ENCODE data around the gene RUSC1. TPM values are rescaled to one million over a fixed set of nuclear protein-coding genes. Genes with fewer than 3 reads are reported as not detected.

The RUSC1 gene
- total and polyA plus RNA-seq, 4 donors = 19.7 to 102 (median 46.0) TPM

- Histone ChIP-seq H3K4me1 (ENCODE audit: control insufficient read depth in 1 of 2, insufficient read depth in 2 of 2, low read length in 2 of 2) (no peaks in the 10 kb centered on the region), H3K27ac (ENCODE audit: low read depth in 1 of 2, low read length in 2 of 2) (no peak overlapping the region), H3K4me3 (ENCODE audit: low read length in 2 of 2) (no peak overlapping the region), H3K9me3 (ENCODE audit: control insufficient read depth, low read length) (no peaks in the 10 kb centered on the region), H3K27me3 (ENCODE audit: control insufficient read depth in 1 of 2, insufficient read depth in 2 of 2, low read length in 1 of 2) (no peaks in the 10 kb centered on the region), H3K36me3 (ENCODE audit: control insufficient read depth in 1 of 2, insufficient read depth in 2 of 2, low read length in 1 of 2) (no peaks in the 10 kb centered on the region)
- WGBS, 2 donors = 33 to 34% methylated on average over 46 of the region's 46 CpGs
- no peak for ATAC-seq (ENCODE audit: low FRiP score)
- no peak for DNase-seq
- intact Hi-C loops (cut with DNase I) = no loop called here
Observed at GRCh38 chr1:155294520-155295182, 26.0 kb upstream of the RUSC1 start.

GRCh38 chr1:155295183-155295941, 25.3 kb upstream of the RUSC1 start:
- H3K27me3 ChIP-seq (ENCODE audit: control insufficient read depth in 1 of 2, insufficient read depth in 2 of 2, low read length in 1 of 2) = no peaks in the 10 kb centered on the region
- no peaks in the 10 kb centered on the region for H3K4me1 ChIP-seq (ENCODE audit: control insufficient read depth in 1 of 2, insufficient read depth in 2 of 2, low read length in 2 of 2)
- H3K9me3 ChIP-seq (ENCODE audit: control insufficient read depth, low read length) = no peaks in the 10 kb centered on the region
- no peak overlapping the region for H3K27ac ChIP-seq (ENCODE audit: low read depth in 1 of 2, low read length in 2 of 2)
- H3K4me3 ChIP-seq (ENCODE audit: low read length in 2 of 2) = no peak overlapping the region
- intact Hi-C loops (cut with DNase I) = no loop called here
- ATAC-seq (ENCODE audit: low FRiP score) (no peak), DNase-seq (no peak)
- no peaks in the 10 kb centered on the region for H3K36me3 ChIP-seq (ENCODE audit: control insufficient read depth in 1 of 2, insufficient read depth in 2 of 2, low read length in 1 of 2)
- 13% methylated on average over 37 to 47 of the region's 47 CpGs for WGBS, 2 donors

DNA sequence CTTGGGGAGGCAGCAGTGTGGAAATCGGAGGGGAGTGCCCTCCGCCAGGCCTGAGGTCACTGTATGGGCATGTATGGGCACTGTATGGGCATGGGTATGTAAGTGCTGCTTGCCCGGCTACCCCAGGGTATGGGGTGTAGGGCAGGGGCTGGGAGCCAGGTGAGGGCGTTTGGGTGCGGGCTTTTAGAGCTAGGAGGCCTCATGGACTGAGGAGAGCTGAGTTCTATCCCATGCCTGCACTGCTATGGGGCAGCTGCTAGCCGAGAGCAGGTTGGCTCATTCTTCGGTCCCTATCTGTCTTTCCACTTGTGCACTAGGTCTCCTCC, 24.8 kb upstream of the RUSC1 start:
- WGBS, 2 donors = 88 to 89% methylated on average over 7 of the region's 7 CpGs
- peak; percentile 54 for ATAC-seq (ENCODE audit: low FRiP score)
- DNase-seq = no peak
- intact Hi-C loops (cut with DNase I) = no loop called here
- H3K9me3 ChIP-seq (ENCODE audit: control insufficient read depth, low read length) = no peaks in the 10 kb centered on the region
- no peak overlapping the region for H3K4me3 ChIP-seq (ENCODE audit: low read length in 2 of 2)
- no peaks in the 10 kb centered on the region for H3K27me3 ChIP-seq (ENCODE audit: control insufficient read depth in 1 of 2, insufficient read depth in 2 of 2, low read length in 1 of 2)
- H3K36me3 ChIP-seq (ENCODE audit: control insufficient read depth in 1 of 2, insufficient read depth in 2 of 2, low read length in 1 of 2) = no peaks in the 10 kb centered on the region
- H3K27ac ChIP-seq (ENCODE audit: low read depth in 1 of 2, low read length in 2 of 2) = no peak overlapping the region
- no peaks in the 10 kb centered on the region for H3K4me1 ChIP-seq (ENCODE audit: control insufficient read depth in 1 of 2, insufficient read depth in 2 of 2, low read length in 2 of 2)

GRCh38 chr1:155296661-155297060, 24.0 kb upstream of the RUSC1 start:
- H3K4me1 ChIP-seq (ENCODE audit: control insufficient read depth in 1 of 2, insufficient read depth in 2 of 2, low read length in 2 of 2) = no peaks in the 10 kb centered on the region
- H3K4me3 ChIP-seq (ENCODE audit: low read length in 2 of 2) = no peak overlapping the region
- H3K36me3 ChIP-seq (ENCODE audit: control insufficient read depth in 1 of 2, insufficient read depth in 2 of 2, low read length in 1 of 2) = no peaks in the 10 kb centered on the region
- intact Hi-C loops (cut with DNase I) = no loop called here
- ATAC-seq (ENCODE audit: low FRiP score) (no peak), DNase-seq (no peak)
- no peaks in the 10 kb centered on the region for H3K27me3 ChIP-seq (ENCODE audit: control insufficient read depth in 1 of 2, insufficient read depth in 2 of 2, low read length in 1 of 2)
- no peaks in the 10 kb centered on the region for H3K9me3 ChIP-seq (ENCODE audit: control insufficient read depth, low read length)
- no peak overlapping the region for H3K27ac ChIP-seq (ENCODE audit: low read depth in 1 of 2, low read length in 2 of 2)
- 83 to 90% methylated on average over 3 of the region's 3 CpGs for WGBS, 2 donors

- Histone ChIP-seq H3K27me3 (ENCODE audit: control insufficient read depth in 1 of 2, insufficient read depth in 2 of 2, low read length in 1 of 2) (no peaks in the 10 kb centered on the region), H3K4me1 (ENCODE audit: control insufficient read depth in 1 of 2, insufficient read depth in 2 of 2, low read length in 2 of 2) (no peaks in the 10 kb centered on the region), H3K27ac (ENCODE audit: low read depth in 1 of 2, low read length in 2 of 2) (no peak overlapping the region), H3K4me3 (ENCODE audit: low read length in 2 of 2) (no peak overlapping the region), H3K9me3 (ENCODE audit: control insufficient read depth, low read length) (no peaks in the 10 kb centered on the region), H3K36me3 (ENCODE audit: control insufficient read depth in 1 of 2, insufficient read depth in 2 of 2, low read length in 1 of 2) (no peaks in the 10 kb centered on the region)
- intact Hi-C loops (cut with DNase I) = no loop called here
- WGBS, 2 donors = 63% methylated on average over 7 of the region's 7 CpGs
- ATAC-seq (ENCODE audit: low FRiP score) (no peak), DNase-seq (no peak)
Observed at GRCh38 chr1:155297384-155297783, 23.3 kb upstream of the RUSC1 start.

GRCh38 chr1:155300024-155300423, 20.7 kb upstream of the RUSC1 start:
- intact Hi-C loops (cut with DNase I) = no loop called here
- Histone ChIP-seq H3K4me1 (ENCODE audit: control insufficient read depth in 1 of 2, insufficient read depth in 2 of 2, low read length in 2 of 2) (no peaks in the 10 kb centered on the region), H3K9me3 (ENCODE audit: control insufficient read depth, low read length) (no peaks in the 10 kb centered on the region), H3K27ac (ENCODE audit: low read depth in 1 of 2, low read length in 2 of 2) (no peak overlapping the region), H3K27me3 (ENCODE audit: control insufficient read depth in 1 of 2, insufficient read depth in 2 of 2, low read length in 1 of 2) (no peaks in the 10 kb centered on the region), H3K4me3 (ENCODE audit: low read length in 2 of 2) (no peak overlapping the region), H3K36me3 (ENCODE audit: control insufficient read depth in 1 of 2, insufficient read depth in 2 of 2, low read length in 1 of 2) (no peaks in the 10 kb centered on the region)
- WGBS, 2 donors = 92 to 94% methylated on average over 8 of the region's 8 CpGs
- ATAC-seq (ENCODE audit: low FRiP score) (no peak), DNase-seq (no peak)

DNA sequence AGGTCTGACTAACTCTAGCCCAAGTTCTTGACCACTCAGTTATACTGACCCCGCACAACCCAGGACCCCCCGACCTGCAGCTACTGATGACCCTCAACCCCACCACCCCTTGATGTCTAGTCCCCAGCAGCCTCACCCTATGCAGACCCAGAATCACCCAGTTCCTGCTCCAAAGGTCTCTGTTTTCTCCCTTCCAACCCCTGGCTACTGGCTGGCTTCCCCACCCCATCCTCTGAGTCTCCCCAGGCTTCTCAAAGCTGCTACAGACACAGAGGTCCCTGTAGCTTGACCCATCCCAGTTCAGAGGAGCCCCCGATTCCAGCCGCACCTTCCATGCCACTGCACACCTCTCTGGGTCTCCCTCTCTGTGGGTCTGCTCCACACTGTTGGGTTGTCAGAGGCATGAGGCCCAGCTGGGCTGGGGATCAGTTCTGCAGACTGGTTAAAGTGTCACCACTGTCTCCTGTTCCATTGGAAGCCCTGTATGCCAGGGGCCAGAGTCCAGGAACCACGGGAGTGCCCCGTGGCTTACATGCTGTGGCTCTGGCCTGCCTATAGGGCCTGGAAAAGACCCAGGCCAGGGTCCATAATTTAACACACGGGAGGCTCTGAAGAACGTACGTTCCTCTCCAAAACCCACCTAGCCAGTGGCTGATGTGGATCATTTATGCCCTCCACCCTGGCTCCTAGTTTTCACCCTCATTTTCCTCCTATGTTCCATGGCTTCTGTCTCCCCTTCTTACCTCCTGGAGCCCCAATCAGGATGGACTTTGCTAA, 20.0 kb upstream of the RUSC1 start:
- DNase-seq (no peak), ATAC-seq (ENCODE audit: low FRiP score) (no peak)
- no peaks in the 10 kb centered on the region for H3K9me3 ChIP-seq (ENCODE audit: control insufficient read depth, low read length)
- no peaks in the 10 kb centered on the region for H3K4me1 ChIP-seq (ENCODE audit: control insufficient read depth in 1 of 2, insufficient read depth in 2 of 2, low read length in 2 of 2)
- H3K27ac ChIP-seq (ENCODE audit: low read depth in 1 of 2, low read length in 2 of 2) = no peak overlapping the region
- WGBS, 2 donors = 84 to 86% methylated on average over 9 of the region's 9 CpGs
- H3K36me3 ChIP-seq (ENCODE audit: control insufficient read depth in 1 of 2, insufficient read depth in 2 of 2, low read length in 1 of 2) = no peaks in the 10 kb centered on the region
- no peak overlapping the region for H3K4me3 ChIP-seq (ENCODE audit: low read length in 2 of 2)
- intact Hi-C loops (cut with DNase I) = no loop called here
- no peaks in the 10 kb centered on the region for H3K27me3 ChIP-seq (ENCODE audit: control insufficient read depth in 1 of 2, insufficient read depth in 2 of 2, low read length in 1 of 2)

GRCh38 chr1:155301342-155301841, 19.3 kb upstream of the RUSC1 start, which contains the start of gene PKLR:
TSS of gene PKLR (minus strand) at chr1:155301438. CDS start at chr1:155301395, 43 bp downstream.
- no peak within 1 kb of the TSS for H3K4me3 ChIP-seq (ENCODE audit: low read length in 2 of 2)
- DNase-seq (no peak), ATAC-seq (ENCODE audit: low FRiP score) (no peak)
- intact Hi-C loops (cut with DNase I) = no loop called here
- 83 to 87% methylated on average over 5 of the region's 5 CpGs for WGBS, 2 donors
- no peaks in the 10 kb centered on the region for H3K27me3 ChIP-seq (ENCODE audit: control insufficient read depth in 1 of 2, insufficient read depth in 2 of 2, low read length in 1 of 2)
- no peaks in the 10 kb centered on the region for H3K4me1 ChIP-seq (ENCODE audit: control insufficient read depth in 1 of 2, insufficient read depth in 2 of 2, low read length in 2 of 2)
- H3K36me3 ChIP-seq (ENCODE audit: control insufficient read depth in 1 of 2, insufficient read depth in 2 of 2, low read length in 1 of 2) = no peaks in the 10 kb centered on the region
- no peaks in the 10 kb centered on the region for H3K9me3 ChIP-seq (ENCODE audit: control insufficient read depth, low read length)
- H3K27ac ChIP-seq (ENCODE audit: low read depth in 1 of 2, low read length in 2 of 2) = no peak within 1 kb of the TSS

Measured in aorta (tissue), 5 donors.